Activated CD4-positive, alpha-beta T cell treated with anti-CD3 and anti-CD28 coated beads for 36 hours (primary cell): ENCODE data around the gene NPW. TPM values are rescaled to one million over a fixed set of nuclear protein-coding genes. Genes with fewer than 3 reads are reported as not detected.

Source experiments
- ATAC-seq: fragments of 200-7000 bp; cut with Tn5 transposase; one replicate; pipeline ENCODE4 v1.10.0; 2021; ENCODE audit warnings: mild to moderate bottlenecking, moderate library complexity
- CTCF ChIA-PET: fragments of 350-600 bp; sonication (Branson Sonifier 250); formaldehyde crosslinking; loops from one replicate; lab custom pipeline; 2021; ENCODE audit warnings: antibody characterized with exemption; lab: Charles Lee
- POLR2A ChIA-PET: fragments of 350-600 bp; sonication (Branson Sonifier 250); formaldehyde crosslinking; loops from one replicate; lab custom pipeline; 2021; ENCODE audit warnings: antibody characterized with exemption, inconsistent platforms; lab: Charles Lee
- DNase-seq: peaks from one replicate; pipeline ENCODE4 v3.0.0-alpha.2; 2020
- H3K27ac Mint-ChIP-seq: one replicate; pipeline ENCODE4 v1.8.0; 2021; ENCODE audit warnings: mixed read lengths
- H3K27me3 Mint-ChIP-seq: one replicate; pipeline ENCODE4 v1.8.0; 2021; ENCODE audit warnings: mixed read lengths
- H3K36me3 Mint-ChIP-seq: one replicate; pipeline ENCODE4 v1.8.0; 2021; ENCODE audit warnings: low read depth, mixed read lengths
- H3K4me1 Mint-ChIP-seq: one replicate; pipeline ENCODE4 v1.8.0; 2021; ENCODE audit warnings: mixed read lengths
- H3K4me3 Mint-ChIP-seq: one replicate; pipeline ENCODE4 v1.8.0; 2021; ENCODE audit warnings: mild to moderate bottlenecking, moderate library complexity, mixed read lengths
- H3K9me3 Mint-ChIP-seq: one replicate; pipeline ENCODE4 v1.8.0; 2021; ENCODE audit warnings: low read depth, mixed read lengths
- intact Hi-C, 2 experiments: fragments of 100-400 bp; cut with DNase I in 1 of 2; cut with micrococcal nuclease in 1 of 2; formaldehyde crosslinking; loops; one replicate each; pipeline versions ENCODE4 v1.14.2 to v1.15.1; 2022 to 2024; cut with DNase I, micrococcal nuclease
- total RNA-seq, 2 experiments: library from RNA; stranded (reverse); gene quantifications; one replicate each; pipeline ENCODE4 v1.2.3, GENCODE V29; 2021

Gene NPW
- total RNA-seq, 2 experiments from 2014 or later, result 2.0 to 2.8 TPM

- intact Hi-C loops, result no loop called here
- no peak for DNase-seq
- H3K4me3 Mint-ChIP-seq, result peak overlapping the region; percentile 85
- H3K27me3 Mint-ChIP-seq, result peaks cover 28% of the 10 kb centered on the region
- peaks cover 18% of the 10 kb centered on the region for H3K4me1 Mint-ChIP-seq
- ATAC-seq, result no peak
- no peaks in the 10 kb centered on the region for H3K9me3 Mint-ChIP-seq
- CTCF ChIA-PET, result interaction anchor here (1.0 to 1.7 kb wide), 3 partner anchors 14 to 21 kb away, joined by 3 to 5 read pairs (median 5); partner anchors contain the start of genes RPS2 and TBL3
- H3K27ac Mint-ChIP-seq, result no peak overlapping the region
- POLR2A ChIA-PET, result interaction anchor here (2.4 kb wide), 1 partner anchor 21 kb away, joined by 10 read pairs; the partner anchor contains the start of gene RPS2
- peaks cover 15% of the 10 kb centered on the region for H3K36me3 Mint-ChIP-seq
Observed at GRCh38 chr16:1985466-1986150, 34.0 kb upstream of the NPW start.

DNA sequence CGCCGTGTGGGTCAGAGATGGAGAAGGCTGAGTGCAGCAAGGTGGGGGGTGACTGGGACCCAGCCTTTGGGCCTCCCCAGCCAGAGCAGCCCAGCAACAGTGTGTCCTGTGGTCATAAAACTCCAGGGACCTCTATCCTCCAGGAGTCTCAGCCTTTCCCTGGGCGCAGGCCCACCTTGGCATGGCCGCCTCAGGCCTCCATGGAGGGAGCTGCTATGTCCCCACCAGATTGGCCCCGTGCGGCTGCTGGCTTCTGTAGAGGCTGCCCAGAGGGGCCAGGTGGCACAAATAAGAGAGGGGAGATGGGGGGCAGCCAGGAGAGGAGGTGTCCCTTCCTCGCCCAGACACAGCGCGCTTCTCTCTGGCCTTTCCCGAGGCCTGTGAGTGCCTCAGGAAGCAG, 32.4 kb upstream of the NPW start:
- ChIA-PET CTCF (no interaction called here), POLR2A (interaction anchor here (0.9 kb wide), 1 partner anchor 16 kb away, joined by 4 read pairs; no protein-coding TSS in a partner anchor)
- intact Hi-C loops, result no loop called here
- Mint-ChIP-seq H3K4me1 (peaks cover 19% of the 10 kb centered on the region), H3K27me3 (peaks cover 26% of the 10 kb centered on the region), H3K27ac (no peak overlapping the region), H3K36me3 (peaks cover 15% of the 10 kb centered on the region), H3K9me3 (no peaks in the 10 kb centered on the region), H3K4me3 (no peak overlapping the region)
- no peak for ATAC-seq
- no peak for DNase-seq

- no peaks in the 10 kb centered on the region for H3K9me3 Mint-ChIP-seq
- peaks cover 15% of the 10 kb centered on the region for H3K36me3 Mint-ChIP-seq
- intact Hi-C loops, result loop anchor here (2.0 to 10.0 kb wide), 4 partner anchors 17 to 525 kb away; partner anchors contain the start of genes ATP6V0C (in 1 of the 2), CRAMP1 (in 1 of the 2), EME2 (in 1 of the 2) and IFT140 (in 1 of the 2)
- POLR2A ChIA-PET, result no interaction called here
- H3K4me1 Mint-ChIP-seq, result peaks cover 22% of the 10 kb centered on the region
- DNase-seq (peak; percentile 47), ATAC-seq (no peak)
- H3K27ac Mint-ChIP-seq, result no peak within 1 kb of the TSS
- CTCF ChIA-PET, result interaction anchor here (1.6 kb wide), 1 partner anchor 15 kb away, joined by 5 read pairs; no protein-coding TSS in a partner anchor
- H3K4me3 Mint-ChIP-seq, result peak within 1 kb of the TSS; percentile 56
- peaks cover 15% of the 10 kb centered on the region for H3K27me3 Mint-ChIP-seq
Observed at GRCh38 chr16:1989209-1990100, 30.1 kb upstream of the NPW start, which contains the start of gene SYNGR3. Gene SYNGR3, plus strand, starts transcription at chr16:1989970. Its CDS starts 133 bp downstream, at chr16:1990103.

GRCh38 chr16:1990101-1990350, 29.6 kb upstream of the NPW start:
- Mint-ChIP-seq H3K27me3 (peaks cover 15% of the 10 kb centered on the region), H3K36me3 (peaks cover 15% of the 10 kb centered on the region), H3K4me1 (peaks cover 22% of the 10 kb centered on the region), H3K4me3 (no peak overlapping the region), H3K9me3 (no peaks in the 10 kb centered on the region), H3K27ac (no peak overlapping the region)
- ChIA-PET CTCF (interaction anchor here (1.5 kb wide), 1 partner anchor 151 kb away, joined by 6 read pairs; no protein-coding TSS in a partner anchor), POLR2A (interaction anchor here (2.0 kb wide), 1 partner anchor 25 kb away, joined by 13 read pairs; the partner anchor contains the start of gene RPS2)
- intact Hi-C loops, result loop anchor here in 1 of 2 experiments (5.0 to 10.0 kb wide), 3 partner anchors 218 to 525 kb away; partner anchors contain the start of genes ATP6V0C, CRAMP1, EME2 and IFT140
- no peak for ATAC-seq
- no peak for DNase-seq

- no peaks in the 10 kb centered on the region for H3K9me3 Mint-ChIP-seq
- ATAC-seq (no peak), DNase-seq (peak; percentile 70)
- H3K27me3 Mint-ChIP-seq, result peaks cover 15% of the 10 kb centered on the region
- H3K4me3 Mint-ChIP-seq, result peak overlapping the region; percentile 56
- peak overlapping the region; percentile 51 for H3K27ac Mint-ChIP-seq
- H3K36me3 Mint-ChIP-seq, result peaks cover 15% of the 10 kb centered on the region
- H3K4me1 Mint-ChIP-seq, result peaks cover 19% of the 10 kb centered on the region
- intact Hi-C loops, result loop anchor here in 1 of 2 experiments (5.0 to 10.0 kb wide), 3 partner anchors 218 to 524 kb away; partner anchors contain the start of genes ATP6V0C, CRAMP1, EME2 and IFT140
- ChIA-PET CTCF (interaction anchor here (1.5 kb wide), 1 partner anchor 150 kb away, joined by 6 read pairs; no protein-coding TSS in a partner anchor), POLR2A (interaction anchor here (0.7 to 2.0 kb wide), 3 partner anchors 9 to 525 kb away, joined by 3 to 13 read pairs (median 4); partner anchors contain the start of genes NOXO1 and RPS2)
Observed at GRCh38 chr16:1990351-1991134, 29.0 kb upstream of the NPW start.

GRCh38 chr16:1991135-1991551, 28.4 kb upstream of the NPW start:
- peak overlapping the region; percentile 56 for H3K4me3 Mint-ChIP-seq
- intact Hi-C loops, result loop anchor here in 1 of 2 experiments (5.0 to 10.0 kb wide), 3 partner anchors 219 to 524 kb away; partner anchors contain the start of genes ATP6V0C, CRAMP1, EME2 and IFT140
- DNase-seq (peak; percentile 72), ATAC-seq (peak; percentile 42)
- CTCF ChIA-PET, result interaction anchor here (1.5 kb wide), 1 partner anchor 149 kb away, joined by 6 read pairs; no protein-coding TSS in a partner anchor
- peaks cover 11% of the 10 kb centered on the region for H3K36me3 Mint-ChIP-seq
- peak overlapping the region; percentile 51 for H3K27ac Mint-ChIP-seq
- peaks cover 21% of the 10 kb centered on the region for H3K4me1 Mint-ChIP-seq
- peaks cover 15% of the 10 kb centered on the region for H3K27me3 Mint-ChIP-seq
- no peaks in the 10 kb centered on the region for H3K9me3 Mint-ChIP-seq
- POLR2A ChIA-PET, result interaction anchor here (1.5 to 2.0 kb wide), 3 partner anchors 10 to 164 kb away, joined by 4 to 13 read pairs (median 7); partner anchors contain the start of genes NOXO1, RPS2 and TRAF7

- ChIA-PET CTCF (interaction anchor here (1.2 to 1.5 kb wide), 2 partner anchors 149 to 164 kb away, joined by 6 to 7 read pairs; partner anchors contain the start of gene TRAF7), POLR2A (interaction anchor here (1.5 to 2.0 kb wide), 3 partner anchors 10 to 163 kb away, joined by 4 to 13 read pairs (median 7); partner anchors contain the start of genes NOXO1, RPS2 and TRAF7)
- Mint-ChIP-seq H3K36me3 (peaks cover 8% of the 10 kb centered on the region), H3K9me3 (no peaks in the 10 kb centered on the region), H3K27ac (peak overlapping the region; percentile 19), H3K4me1 (peaks cover 24% of the 10 kb centered on the region), H3K27me3 (peaks cover 15% of the 10 kb centered on the region), H3K4me3 (peak overlapping the region; percentile 56)
- intact Hi-C loops, result loop anchor here in 1 of 2 experiments (5.0 to 10.0 kb wide), 3 partner anchors 219 to 523 kb away; partner anchors contain the start of genes ATP6V0C, CRAMP1, EME2 and IFT140
- DNase-seq (no peak), ATAC-seq (no peak)
Observed at GRCh38 chr16:1991588-1991947, 28.0 kb upstream of the NPW start.

GRCh38 chr16:1991948-1992703, 27.5 kb upstream of the NPW start:
- Mint-ChIP-seq H3K27me3 (peaks cover 15% of the 10 kb centered on the region), H3K36me3 (peaks cover 3% of the 10 kb centered on the region), H3K9me3 (no peaks in the 10 kb centered on the region), H3K27ac (no peak overlapping the region), H3K4me3 (peak overlapping the region; percentile 56), H3K4me1 (peaks cover 27% of the 10 kb centered on the region)
- ATAC-seq (peak; percentile 70), DNase-seq (peak; percentile 100)
- intact Hi-C loops, result loop anchor here (1.0 to 10.0 kb wide), 17 partner anchors 17 to 523 kb away; partner anchors contain the start of genes RPS2 (in 2 of the 2), ATP6V0C (in 1 of the 2), CCNF (in 1 of the 2) and CRAMP1 (in 1 of the 2)
- ChIA-PET CTCF (interaction anchor here (1.2 kb wide), 1 partner anchor 163 kb away, joined by 7 read pairs; the partner anchor contains the start of gene TRAF7), POLR2A (interaction anchor here (1.5 to 2.0 kb wide), 3 partner anchors 11 to 163 kb away, joined by 4 to 13 read pairs (median 7); partner anchors contain the start of genes NOXO1, RPS2 and TRAF7)

GRCh38 chr16:1992704-1993317, 26.8 kb upstream of the NPW start:
- peaks cover 4% of the 10 kb centered on the region for H3K36me3 Mint-ChIP-seq
- peaks cover 27% of the 10 kb centered on the region for H3K4me1 Mint-ChIP-seq
- ChIA-PET POLR2A (interaction anchor here (1.5 to 1.8 kb wide), 2 partner anchors 11 to 162 kb away, joined by 4 to 7 read pairs; partner anchors contain the start of genes NOXO1 and TRAF7), CTCF (interaction anchor here (1.2 to 1.6 kb wide), 3 partner anchors 11 to 162 kb away, joined by 6 to 12 read pairs (median 7); partner anchors contain the start of gene TRAF7)
- H3K9me3 Mint-ChIP-seq, result no peaks in the 10 kb centered on the region
- no peak for ATAC-seq
- intact Hi-C loops, result loop anchor here (1.0 to 10.0 kb wide), 17 partner anchors 16 to 522 kb away; partner anchors contain the start of genes RPS2 (in 2 of the 2), ATP6V0C (in 1 of the 2), CCNF (in 1 of the 2) and CRAMP1 (in 1 of the 2)
- DNase-seq, result peak; percentile 28
- no peak overlapping the region for H3K27ac Mint-ChIP-seq
- peaks cover 15% of the 10 kb centered on the region for H3K27me3 Mint-ChIP-seq
- H3K4me3 Mint-ChIP-seq, result no peak overlapping the region
